Lung (tissue), 12 donors: ENCODE measurements around the gene CDKN2B. TPM values are rescaled to one million over a fixed set of nuclear protein-coding genes. Genes with fewer than 3 reads are reported as not detected.

Experiments used
- ATAC-seq: fragments of 200-7000 bp; cut with Tn5 transposase; one replicate; pipeline ENCODE4 v1.9.1; 2020; ENCODE audit warnings: moderate number of reproducible peaks; ENCODE audit not compliant: insufficient read depth, low FRiP score
- DNase-seq, 3 donors: peaks; one replicate each; pipeline ENCODE4 v3.0.0-alpha.2; 2013 to 2017
- H3K27ac ChIP-seq, 2 donors: one replicate each; pipeline ENCODE4 v1.5.1; 2013; ENCODE audit warnings: mild to moderate bottlenecking in 2 of 2, moderate library complexity in 2 of 2, control low read depth in 1 of 2, inconsistent platforms in 1 of 2, low read depth in 1 of 2, low read length in 1 of 2
- H3K27me3 ChIP-seq, 3 donors: one replicate each; pipeline ENCODE4 v1.5.1; 2013; ENCODE audit warnings: low read length in 2 of 3; ENCODE audit not compliant: control insufficient read depth in 3 of 3, insufficient read depth in 3 of 3
- H3K36me3 ChIP-seq, 4 donors: one replicate each; pipeline ENCODE4 v1.5.1; 2013; ENCODE audit warnings: low read length in 4 of 4, mild to moderate bottlenecking in 1 of 4, moderate library complexity in 1 of 4; ENCODE audit not compliant: control insufficient read depth in 4 of 4, insufficient read depth in 4 of 4
- H3K4me1 ChIP-seq, 5 donors: one replicate each; pipeline ENCODE4 v1.5.1; 2013; ENCODE audit warnings: low read length in 5 of 5, mild to moderate bottlenecking in 2 of 5, moderate library complexity in 1 of 5; ENCODE audit not compliant: control insufficient read depth in 5 of 5, insufficient read depth in 5 of 5
- H3K4me3 ChIP-seq: one replicate; pipeline ENCODE4 v1.5.1; 2013; ENCODE audit warnings: mild to moderate bottlenecking, control low read depth, moderate library complexity
- H3K9ac ChIP-seq, 2 donors: one replicate each; pipeline ENCODE4 v1.5.1; 2013; ENCODE audit warnings: low read length in 2 of 2, control low read depth in 1 of 2; ENCODE audit not compliant: insufficient read depth in 1 of 2
- H3K9me3 ChIP-seq, 4 donors: one replicate each; pipeline ENCODE4 v1.5.1; 2013; ENCODE audit warnings: low read length in 3 of 4, mild to moderate bottlenecking in 1 of 4, moderate library complexity in 1 of 4; ENCODE audit not compliant: control insufficient read depth in 4 of 4, insufficient read depth in 3 of 4
- CTCF ChIP-seq: IDR thresholded peaks from 2 replicates; pipeline ENCODE4 v1.5.1; 2012; ENCODE audit warnings: mild to moderate bottlenecking; ENCODE audit errors: control extremely low read depth, extremely low read depth
- WGBS, 2 donors: extraction: QIAGEN DNeasy Blood & Tissue Kit; methylation state at CpG; one replicate each; pipeline ENCODE4 v1.1.7; 2013; 5-methylcytosine and 5-hydroxymethylcytosine counted together
- polyA plus RNA-seq, 2 donors: library from polyadenylated mRNA; stranded (reverse); fragments of 200-250 nt; gene quantifications; one replicate each; pipeline ENCODE4 v1.2.1, GENCODE V29; 2013
- total RNA-seq, 2 donors: library from RNA; depleted of rRNA in 1 of 2; stranded (reverse); fragments of >200 nt in 1 of 2; gene quantifications; one replicate each; pipeline ENCODE4 v1.2.1, GENCODE V29; 2014 to 2021
- donor health status: control.
- donor health status: control.
- donor health status: Bipolar disorder and iron deficiency.
- donor health status: healthy.
- donor health status: DM: yes; HTN: yes; CAD: no.

CDKN2B gene
- total and polyA plus RNA-seq, 4 donors = 5.5 to 16.1 (median 11.2) TPM

- ATAC-seq = no peak
Measured at GRCh38 chr9:21976334-21976875, 32.7 kb downstream of the CDKN2B start.

GRCh38 chr9:21974722-21975409 lies 34.2 kb downstream of the CDKN2B start:
- 1 to 2% methylated on average over 45 to 51 of the region's 51 CpGs for WGBS, 2 donors
- no peak overlapping the region for H3K9ac ChIP-seq

More at GRCh38 chr9:21976334-21976875, 32.7 kb downstream of the CDKN2B start:
- 25% methylated on average over 18 to 19 of the region's 19 CpGs for WGBS, 2 donors
- no peak for DNase-seq
- no peak overlapping the region for H3K4me3 ChIP-seq
- no peak overlapping the region for H3K27ac ChIP-seq
- no peaks in the 10 kb centered on the region for H3K36me3 ChIP-seq
- TF ChIP-seq CTCF = no peak
- H3K4me1 ChIP-seq = peaks cover 0 to 10% (median 0%) of the 10 kb centered on the region in 5 donors
- no peak overlapping the region for H3K9ac ChIP-seq
- peaks cover 0 to 90% (median 78%) of the 10 kb centered on the region in 3 donors for H3K27me3 ChIP-seq
- H3K9me3 ChIP-seq = peaks cover 0 to 4% (median 0%) of the 10 kb centered on the region in 4 donors

GRCh38 chr9:21974343-21974721 lies 34.8 kb downstream of the CDKN2B start:
- TF ChIP-seq CTCF = no peak
- peaks cover 0 to 13% (median 0%) of the 10 kb centered on the region in 5 donors for H3K4me1 ChIP-seq
- peaks cover 0 to 16% (median 0%) of the 10 kb centered on the region in 4 donors for H3K9me3 ChIP-seq
- no peak for ATAC-seq
- H3K27me3 ChIP-seq = peaks cover 0 to 94% (median 86%) of the 10 kb centered on the region in 3 donors
- 4% methylated on average over 21 of the region's 21 CpGs for WGBS, 2 donors
- DNase-seq = no peak
- H3K36me3 ChIP-seq = no peaks in the 10 kb centered on the region
- H3K4me3 ChIP-seq = peak overlapping the region; percentile 24
- H3K9ac ChIP-seq = no peak overlapping the region
- H3K27ac ChIP-seq = no peak overlapping the region

More at GRCh38 chr9:21974722-21975409, 34.2 kb downstream of the CDKN2B start:
- peaks cover 0 to 94% (median 86%) of the 10 kb centered on the region in 3 donors for H3K27me3 ChIP-seq
- DNase-seq = peak in 1 of 3 donors; percentile 33
- H3K4me1 ChIP-seq = peaks cover 0 to 13% (median 0%) of the 10 kb centered on the region in 5 donors
- H3K4me3 ChIP-seq = peak overlapping the region; percentile 24
- peak; percentile 63 for ATAC-seq
- no peak overlapping the region for H3K27ac ChIP-seq
- no peak for TF ChIP-seq CTCF
- no peaks in the 10 kb centered on the region for H3K36me3 ChIP-seq
- H3K9me3 ChIP-seq = peaks cover 0 to 16% (median 0%) of the 10 kb centered on the region in 4 donors
